Osteoblast (primary cell): Measurements from ENCODE around the gene TMEM258. TPM values are rescaled to one million over a fixed set of nuclear protein-coding genes. Genes with fewer than 3 reads are reported as not detected.

ENCODE experiments used
- DNase-seq: peaks from one replicate; pipeline ENCODE4 v3.0.0; 2011; ENCODE audit warnings: low spot score, mixed read lengths; ENCODE audit not compliant: insufficient read length; ENCODE audit errors: missing footprints
- H2AFZ ChIP-seq: 2 replicates; pipeline ENCODE4 v1.6.0; 2011; ENCODE audit warnings: mild to moderate bottlenecking, low read length
- H3K27ac ChIP-seq: 2 replicates; pipeline ENCODE4 v1.5.1; 2011; ENCODE audit warnings: mild to moderate bottlenecking, low read depth, low read length, moderate library complexity
- H3K27me3 ChIP-seq: 2 replicates; pipeline ENCODE4 v1.6.0; 2012; ENCODE audit warnings: mild to moderate bottlenecking, control low read depth, inconsistent platforms, low read length, moderate library complexity; ENCODE audit not compliant: insufficient read depth
- H3K36me3 ChIP-seq: 2 replicates; pipeline ENCODE4 v1.5.1; 2011; ENCODE audit warnings: mild to moderate bottlenecking, low read length, control low read depth, moderate library complexity; ENCODE audit not compliant: insufficient read depth
- H3K4me1 ChIP-seq: 2 replicates; pipeline ENCODE4 v1.5.1; 2011; ENCODE audit warnings: mild to moderate bottlenecking, low read length, control low read depth, moderate library complexity; ENCODE audit not compliant: insufficient read depth
- H3K4me2 ChIP-seq: 2 replicates; pipeline ENCODE4 v1.6.0; 2011; ENCODE audit warnings: mild to moderate bottlenecking, low read length; ENCODE audit not compliant: insufficient read depth
- H3K4me3 ChIP-seq: fragments of 200-600 bp; sonication (generic); 3 replicates; pipeline ENCODE4 v1.5.1; 2012; ENCODE audit warnings: mild to moderate bottlenecking, low read length, inconsistent platforms; ENCODE audit not compliant: insufficient read depth
- H3K79me2 ChIP-seq: 2 replicates; pipeline ENCODE4 v1.6.0; 2012; ENCODE audit warnings: mild to moderate bottlenecking, low read length, control low read depth, inconsistent platforms; ENCODE audit not compliant: insufficient read depth
- H3K9me3 ChIP-seq: 2 replicates; pipeline ENCODE4 v1.5.1; 2011; ENCODE audit warnings: low read depth, low read length, control low read depth
- H4K20me1 ChIP-seq: 2 replicates; pipeline ENCODE4 v1.6.0; 2012; ENCODE audit warnings: mild to moderate bottlenecking, low read length, control low read depth; ENCODE audit not compliant: insufficient read depth
- total RNA-seq: library from RNA; depleted of rRNA; stranded (reverse); fragments of >200 nt; gene quantifications from 2 replicates; pipeline ENCODE4 v1.2.3, GENCODE V29; 2012
- TF ChIP-seq, protein P1 (sequence below): IDR thresholded peaks from 2 replicates; pipeline ENCODE4 v1.5.1; 2011; ENCODE audit warnings: mild to moderate bottlenecking, low read depth, low read length, moderate library complexity; ENCODE audit errors: extremely low read depth

The TMEM258 gene
- total RNA-seq, 1 donor = 63.3 TPM

DNA sequence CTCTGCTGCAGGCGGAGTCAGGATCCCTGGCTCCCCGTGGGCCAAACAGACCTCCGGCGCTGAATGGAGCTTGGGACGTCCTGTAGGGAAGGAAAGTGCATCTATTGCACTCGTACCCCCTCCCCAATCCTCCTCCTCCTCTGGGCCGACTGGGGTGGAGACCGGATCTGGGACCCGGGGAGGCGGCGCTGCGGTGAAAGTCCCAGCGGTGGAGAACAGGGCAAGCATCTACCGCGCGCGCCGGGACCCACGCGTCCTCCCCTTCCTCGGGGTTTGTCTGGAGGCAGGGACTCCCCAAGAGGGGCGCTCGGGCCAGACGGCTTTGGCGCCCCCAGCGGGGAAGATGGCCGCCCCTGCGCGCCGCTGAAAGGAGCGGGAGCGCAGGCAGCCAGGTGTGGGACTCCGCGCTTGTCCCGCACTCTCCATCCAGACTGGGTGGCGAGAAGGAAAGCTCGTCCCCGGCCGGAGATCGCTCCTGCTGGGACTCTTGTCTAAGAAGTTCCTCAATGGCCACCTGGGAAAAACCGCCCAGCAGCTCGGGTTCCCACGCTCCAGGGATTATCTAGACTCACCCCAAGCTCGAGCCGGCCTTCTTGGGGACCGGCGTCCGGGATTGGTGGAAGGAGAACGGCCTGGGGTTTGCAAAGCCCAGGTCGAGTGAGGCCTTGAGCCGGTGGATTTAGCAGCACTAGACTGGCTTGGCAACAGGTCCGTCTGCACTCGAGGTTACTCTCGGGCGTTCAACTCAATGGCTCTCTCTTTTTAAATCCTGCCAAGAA, 36.4 kb upstream of the TMEM258 start:
- H4K20me1 ChIP-seq = peaks cover 16% of the 10 kb centered on the region
- peaks cover 37% of the 10 kb centered on the region for H3K79me2 ChIP-seq

DNA sequence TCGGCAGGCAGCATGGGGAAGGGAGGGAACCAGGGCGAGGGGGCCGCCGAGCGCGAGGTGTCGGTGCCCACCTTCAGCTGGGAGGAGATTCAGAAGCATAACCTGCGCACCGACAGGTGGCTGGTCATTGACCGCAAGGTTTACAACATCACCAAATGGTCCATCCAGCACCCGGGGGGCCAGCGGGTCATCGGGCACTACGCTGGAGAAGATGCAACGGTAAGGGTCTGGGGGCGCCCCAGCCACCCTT, 35.9 kb upstream of the TMEM258 start:
- Histone ChIP-seq H3K36me3 (no peaks in the 10 kb centered on the region), H3K4me2 (peak overlapping the region; percentile 89), H2AFZ (peak overlapping the region; percentile 76), H4K20me1 (peaks cover 14% of the 10 kb centered on the region), H3K4me3 (peak overlapping the region; percentile 81), H3K27me3 (no peaks in the 10 kb centered on the region), H3K9me3 (no peaks in the 10 kb centered on the region), H3K79me2 (peaks cover 33% of the 10 kb centered on the region), H3K4me1 (peaks cover 19% of the 10 kb centered on the region), H3K27ac (no peak overlapping the region)
- TF ChIP-seq, protein P1, sequence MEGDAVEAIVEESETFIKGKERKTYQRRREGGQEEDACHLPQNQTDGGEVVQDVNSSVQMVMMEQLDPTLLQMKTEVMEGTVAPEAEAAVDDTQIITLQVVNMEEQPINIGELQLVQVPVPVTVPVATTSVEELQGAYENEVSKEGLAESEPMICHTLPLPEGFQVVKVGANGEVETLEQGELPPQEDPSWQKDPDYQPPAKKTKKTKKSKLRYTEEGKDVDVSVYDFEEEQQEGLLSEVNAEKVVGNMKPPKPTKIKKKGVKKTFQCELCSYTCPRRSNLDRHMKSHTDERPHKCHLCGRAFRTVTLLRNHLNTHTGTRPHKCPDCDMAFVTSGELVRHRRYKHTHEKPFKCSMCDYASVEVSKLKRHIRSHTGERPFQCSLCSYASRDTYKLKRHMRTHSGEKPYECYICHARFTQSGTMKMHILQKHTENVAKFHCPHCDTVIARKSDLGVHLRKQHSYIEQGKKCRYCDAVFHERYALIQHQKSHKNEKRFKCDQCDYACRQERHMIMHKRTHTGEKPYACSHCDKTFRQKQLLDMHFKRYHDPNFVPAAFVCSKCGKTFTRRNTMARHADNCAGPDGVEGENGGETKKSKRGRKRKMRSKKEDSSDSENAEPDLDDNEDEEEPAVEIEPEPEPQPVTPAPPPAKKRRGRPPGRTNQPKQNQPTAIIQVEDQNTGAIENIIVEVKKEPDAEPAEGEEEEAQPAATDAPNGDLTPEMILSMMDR = no peak
- DNase-seq = no peak

More for the DNA sequence above, 36.4 kb upstream of the TMEM258 start:
- Histone ChIP-seq H3K9me3 (no peaks in the 10 kb centered on the region), H3K4me2 (peak overlapping the region; percentile 89), H3K4me3 (peak overlapping the region; percentile 81), H3K27ac (no peak overlapping the region), H2AFZ (peak overlapping the region; percentile 76), H3K36me3 (no peaks in the 10 kb centered on the region), H3K27me3 (no peaks in the 10 kb centered on the region), H3K4me1 (peaks cover 19% of the 10 kb centered on the region)
- TF ChIP-seq, protein P1 = peak; percentile 33
- peak; percentile 85 for DNase-seq

DNA sequence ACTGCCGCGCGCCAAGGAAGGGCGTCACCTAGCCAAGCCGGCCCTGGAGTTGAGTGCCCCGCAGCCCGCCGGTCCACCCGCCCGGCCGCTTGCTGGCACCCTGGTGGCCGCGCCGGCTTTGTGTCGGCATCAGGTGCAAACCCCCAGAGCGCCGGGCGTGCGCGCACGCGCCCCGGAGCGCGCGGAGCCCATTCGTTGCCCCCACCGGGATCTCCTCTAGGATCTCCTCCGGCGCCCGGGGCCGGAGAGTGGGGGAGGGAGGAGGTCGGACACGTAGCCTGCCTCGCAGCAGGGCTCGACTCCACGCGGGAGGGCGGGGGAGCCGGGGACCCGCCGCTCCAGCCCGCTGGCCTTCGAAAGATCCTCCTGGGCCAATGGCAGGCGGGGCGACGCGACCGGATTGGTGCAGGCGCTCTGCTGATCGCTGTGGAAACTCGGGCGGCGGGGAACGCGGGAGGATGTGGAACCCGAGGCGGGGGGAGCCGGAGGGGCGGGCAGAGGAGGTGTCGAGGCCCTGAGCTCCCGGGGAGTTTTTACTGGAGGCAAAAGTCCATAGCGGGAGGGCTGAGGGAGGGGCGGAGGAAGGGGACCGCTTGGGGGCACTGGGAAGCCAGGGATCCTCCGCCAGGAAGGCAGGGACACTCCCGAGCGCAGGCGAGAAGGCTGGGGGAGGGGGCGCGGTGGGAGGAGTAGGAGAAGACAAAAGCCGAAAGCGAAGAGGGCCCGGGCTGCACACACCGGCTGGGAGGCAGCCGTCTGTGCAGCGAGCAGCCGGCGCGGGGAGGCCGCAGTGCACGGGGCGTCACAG, 35.4 kb upstream of the TMEM258 start, which contains the start of gene FADS2:
FADS2 (plus strand) TSS at position 730 of the 808 bp plus-strand sequence. CDS start 91 bp downstream, outside the sequence.
- peak; percentile 97 for DNase-seq
- peak within 1 kb of the TSS; percentile 23 for H3K27ac ChIP-seq
- peaks cover 19% of the 10 kb centered on the region for H3K4me1 ChIP-seq
- TF ChIP-seq, protein P1 = no peak
- no peaks in the 10 kb centered on the region for H3K9me3 ChIP-seq
- H3K36me3 ChIP-seq = no peaks in the 10 kb centered on the region
- peak within 1 kb of the TSS; percentile 89 for H3K4me2 ChIP-seq
- peak within 1 kb of the TSS; percentile 76 for H2AFZ ChIP-seq
- H3K27me3 ChIP-seq = no peaks in the 10 kb centered on the region
- H3K4me3 ChIP-seq = peak within 1 kb of the TSS; percentile 81
- peaks cover 14% of the 10 kb centered on the region for H4K20me1 ChIP-seq
- peaks cover 28% of the 10 kb centered on the region for H3K79me2 ChIP-seq

DNA sequence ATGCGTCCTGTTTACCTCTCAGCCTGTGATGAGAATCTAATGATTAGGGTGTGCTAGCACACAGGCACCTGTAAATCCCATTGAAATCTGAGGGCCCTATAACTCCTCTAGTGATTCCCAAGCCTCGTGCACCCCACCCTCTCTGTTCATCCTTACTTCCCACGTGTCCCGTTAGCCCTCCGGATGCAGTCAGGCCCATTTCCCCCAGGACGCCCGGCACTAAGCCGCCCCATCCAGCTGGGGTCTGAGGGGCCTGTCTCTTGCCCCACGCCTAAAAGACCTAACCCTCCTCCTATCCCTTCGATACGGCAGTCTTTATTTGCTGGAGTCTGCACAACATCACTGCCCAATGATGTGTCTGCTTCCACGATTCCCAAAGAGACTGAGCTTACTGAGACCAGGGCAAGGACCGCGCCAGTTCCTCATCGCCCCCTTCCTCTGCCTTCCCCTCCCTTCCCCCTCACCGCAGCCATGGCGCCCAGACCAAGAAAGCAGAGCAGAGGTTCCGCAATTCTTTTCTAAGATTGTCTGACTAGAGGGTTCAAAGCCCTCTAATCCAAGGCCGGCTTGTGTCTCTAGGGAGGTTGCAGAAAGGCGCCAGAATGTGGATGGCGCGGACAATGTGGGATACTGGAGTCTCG, 34.7 kb upstream of the TMEM258 start:
- Histone ChIP-seq H3K36me3 (no peaks in the 10 kb centered on the region), H4K20me1 (peaks cover 14% of the 10 kb centered on the region), H3K4me2 (peak overlapping the region; percentile 89), H2AFZ (peak overlapping the region; percentile 72), H3K4me3 (peak overlapping the region; percentile 81), H3K9me3 (no peaks in the 10 kb centered on the region), H3K27me3 (no peaks in the 10 kb centered on the region), H3K79me2 (peaks cover 26% of the 10 kb centered on the region), H3K27ac (peak overlapping the region; percentile 23), H3K4me1 (peaks cover 19% of the 10 kb centered on the region)
- DNase-seq = no peak
- TF ChIP-seq, protein P1 = no peak
